ENCODE measurements around the gene CDK11A. TPM values are rescaled to one million over a fixed set of nuclear protein-coding genes. Genes with fewer than 3 reads are reported as not detected.

The CDK11A gene
- total RNA-seq, 2 donors from 2014 or later = 56.3 to 56.7 TPM

DNA sequence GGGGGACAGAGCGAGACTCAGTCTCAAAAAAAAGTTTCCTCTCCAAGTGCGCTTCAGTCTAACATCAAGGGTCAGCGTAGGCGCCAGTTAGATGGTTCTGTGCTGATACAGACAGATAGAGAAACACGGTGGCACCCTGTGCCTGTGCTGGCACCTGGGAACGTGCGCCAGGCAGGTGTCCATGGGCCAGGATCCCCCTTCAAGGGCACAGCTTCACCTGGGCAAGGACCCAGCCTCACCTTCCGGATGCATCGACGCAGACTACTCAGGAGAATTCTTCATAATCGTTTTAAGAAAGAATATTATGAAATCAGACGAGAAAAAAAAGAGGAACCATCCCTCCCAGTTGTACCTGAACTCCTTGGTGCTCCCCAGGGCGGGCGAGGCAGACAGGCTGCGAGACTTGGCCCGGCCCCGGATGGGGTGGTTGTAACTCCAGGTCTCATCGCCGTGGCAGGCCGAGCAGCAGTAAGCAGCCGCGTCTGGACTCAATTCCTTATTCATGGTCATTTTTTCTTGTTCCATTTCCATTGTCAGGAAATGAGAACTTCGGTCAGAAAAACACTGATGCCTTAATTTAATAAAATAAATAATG is 40.8 kb upstream of the CDK11A start:
- H3K27me3 ChIP-seq (replicated peaks; ENCODE audit: insufficient read depth) = no peaks in the 10 kb centered on the region
- H3K36me3 ChIP-seq = peaks cover 44% of the 10 kb centered on the region
- no peak for DNase-seq (ENCODE audit: low spot score)
- no peaks in the 10 kb centered on the region for H3K4me1 ChIP-seq (ENCODE audit: control insufficient read depth in 1 of 2, low read depth in 2 of 2)
- H3K27ac ChIP-seq = no peak overlapping the region
- no peak for TF ChIP-seq CTCF (IDR thresholded peaks at IDR 0.05)
- H3K4me3 ChIP-seq = no peak overlapping the region
- H3K9me3 ChIP-seq = no peaks in the 10 kb centered on the region
- ATAC-seq (ENCODE audit: insufficient number of reproducible peaks, low FRiP score, low read depth) = no peak

DNA sequence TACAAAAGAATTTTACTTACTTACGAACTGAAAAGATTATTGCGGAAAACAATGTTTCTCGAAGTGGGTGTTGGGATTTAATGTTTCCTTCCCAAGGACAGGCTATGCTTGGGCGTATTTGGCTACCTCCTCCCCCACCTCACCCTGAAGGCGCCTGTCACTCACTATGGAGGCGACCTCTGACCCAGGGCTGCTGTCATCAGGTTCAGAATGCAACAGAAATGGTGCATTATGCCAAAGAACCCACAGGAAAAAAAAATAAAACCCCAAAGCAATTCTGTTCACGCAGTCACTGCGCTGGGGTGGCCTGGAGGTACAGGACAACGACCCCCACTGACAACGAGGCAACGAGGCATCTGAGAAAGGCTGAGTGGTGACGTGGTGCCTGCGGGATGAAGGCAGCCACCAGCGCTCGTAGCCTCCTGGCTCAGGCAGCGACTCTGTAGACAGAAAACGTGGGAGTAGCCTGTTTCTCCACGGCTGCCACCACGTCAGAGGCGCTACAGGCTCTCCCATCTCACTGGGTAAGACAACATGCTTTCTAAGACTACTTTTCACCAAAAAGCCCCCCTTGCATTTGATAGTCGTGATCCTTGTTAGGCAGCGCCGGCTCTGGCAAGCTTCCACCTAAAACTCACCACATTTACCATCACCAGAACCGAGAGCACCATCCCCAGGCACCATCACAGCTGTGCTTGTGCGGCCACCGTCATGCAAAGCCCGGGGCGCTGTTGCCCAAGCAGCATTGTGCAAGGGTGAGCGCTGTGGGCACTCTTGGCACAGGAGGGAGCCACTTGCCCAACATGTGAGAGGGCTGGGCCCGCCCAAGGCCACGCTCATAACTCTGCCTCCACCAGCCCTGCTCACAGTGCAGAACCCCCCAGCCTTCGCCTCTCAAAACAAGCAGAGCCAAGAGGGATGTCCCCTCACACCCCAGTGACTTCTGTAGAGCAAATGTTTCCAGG is 39.8 kb upstream of the CDK11A start:
- peaks cover 53% of the 10 kb centered on the region for H3K36me3 ChIP-seq
- DNase-seq (ENCODE audit: low spot score) (no peak), ATAC-seq (ENCODE audit: insufficient number of reproducible peaks, low FRiP score, low read depth) (no peak)

DNA sequence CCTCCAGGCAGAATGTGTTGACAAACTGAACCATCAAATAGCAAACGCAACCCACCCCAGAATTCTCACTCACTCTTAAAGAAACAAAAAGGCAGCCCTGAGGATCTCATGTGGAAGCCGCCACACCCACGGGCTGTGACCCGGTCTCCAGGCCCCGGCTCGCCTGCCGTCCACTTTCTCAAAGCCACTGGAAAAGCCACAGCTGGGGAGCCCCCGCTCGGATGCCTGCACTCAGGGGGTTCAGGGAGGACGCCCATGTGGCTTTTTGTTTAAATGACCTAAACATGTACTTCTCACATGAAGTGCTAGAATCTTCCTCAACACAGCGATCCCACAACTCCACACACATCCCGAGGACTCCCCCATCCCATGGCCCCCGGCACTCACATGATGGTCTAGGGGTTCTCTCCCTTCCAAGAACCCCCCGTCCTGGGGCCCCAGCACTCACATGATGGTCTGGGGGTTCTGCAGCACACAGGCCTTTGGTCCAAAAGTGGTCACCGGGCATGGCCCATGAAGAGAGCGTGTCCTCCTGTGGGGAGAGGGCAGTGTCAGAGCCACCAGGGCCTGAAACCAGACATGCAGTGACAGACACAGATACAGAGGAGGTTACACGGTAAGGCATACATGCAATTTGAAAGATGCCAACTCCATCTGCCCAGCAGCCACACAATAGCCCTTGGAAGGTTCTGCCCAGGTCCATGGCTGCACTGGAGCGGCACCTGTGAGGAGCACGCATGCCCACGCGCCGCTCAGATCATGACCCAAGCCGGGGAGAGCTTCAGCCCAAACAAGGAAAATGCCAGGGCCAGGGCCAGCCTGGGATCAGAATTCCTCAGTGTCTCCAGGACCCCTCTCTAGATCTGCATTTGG is 37.6 kb upstream of the CDK11A start:
- Histone ChIP-seq H3K4me3 (no peak overlapping the region), H3K27ac (no peak overlapping the region), H3K27me3 (replicated peaks; ENCODE audit: insufficient read depth) (no peaks in the 10 kb centered on the region), H3K4me1 (ENCODE audit: control insufficient read depth in 1 of 2, low read depth in 2 of 2) (no peaks in the 10 kb centered on the region), H3K9me3 (no peaks in the 10 kb centered on the region), H3K36me3 (peaks cover 56% of the 10 kb centered on the region)
- no peak for TF ChIP-seq CTCF (IDR thresholded peaks at IDR 0.05)
- no peak for ATAC-seq (ENCODE audit: insufficient number of reproducible peaks, low FRiP score, low read depth)
- no peak for DNase-seq (ENCODE audit: low spot score)

More for the DNA sequence above, 39.8 kb upstream of the CDK11A start:
- H3K4me3 ChIP-seq = no peak overlapping the region
- TF ChIP-seq CTCF (IDR thresholded peaks at IDR 0.05) = no peak
- no peaks in the 10 kb centered on the region for H3K4me1 ChIP-seq (ENCODE audit: control insufficient read depth in 1 of 2, low read depth in 2 of 2)
- H3K9me3 ChIP-seq = no peaks in the 10 kb centered on the region
- no peaks in the 10 kb centered on the region for H3K27me3 ChIP-seq (replicated peaks; ENCODE audit: insufficient read depth)
- no peak overlapping the region for H3K27ac ChIP-seq

- no peak for ATAC-seq (ENCODE audit: insufficient number of reproducible peaks, low FRiP score, low read depth)
- no peaks in the 10 kb centered on the region for H3K4me1 ChIP-seq (ENCODE audit: control insufficient read depth in 1 of 2, low read depth in 2 of 2)
- peaks cover 66% of the 10 kb centered on the region for H3K36me3 ChIP-seq
- no peaks in the 10 kb centered on the region for H3K9me3 ChIP-seq
- H3K27me3 ChIP-seq (replicated peaks; ENCODE audit: insufficient read depth) = no peaks in the 10 kb centered on the region
- H3K4me3 ChIP-seq = no peak overlapping the region
- H3K27ac ChIP-seq = no peak overlapping the region
- no peak for DNase-seq (ENCODE audit: low spot score)
- TF ChIP-seq CTCF (IDR thresholded peaks at IDR 0.05) = no peak
These were observed 36.6 kb upstream of the CDK11A start for GRCh38 chr1:1760715-1761114.

- DNase-seq (ENCODE audit: low spot score) (no peak), ATAC-seq (ENCODE audit: insufficient number of reproducible peaks, low FRiP score, low read depth) (no peak)
- no peak for TF ChIP-seq CTCF (IDR thresholded peaks at IDR 0.05)
- Histone ChIP-seq H3K36me3 (peaks cover 70% of the 10 kb centered on the region), H3K4me3 (no peak overlapping the region), H3K27me3 (replicated peaks; ENCODE audit: insufficient read depth) (no peaks in the 10 kb centered on the region), H3K9me3 (no peaks in the 10 kb centered on the region), H3K4me1 (ENCODE audit: control insufficient read depth in 1 of 2, low read depth in 2 of 2) (no peaks in the 10 kb centered on the region), H3K27ac (no peak overlapping the region)
These were observed 36.1 kb upstream of the CDK11A start for GRCh38 chr1:1760345-1760650.

Data from thoracic aorta (tissue), 2 donors.